ENCODE results near the gene INTS4. TPM values are rescaled to one million over a fixed set of nuclear protein-coding genes. Genes with fewer than 3 reads are reported as not detected.
"Not testable (repeated sequence)": the region's sequence is repeated elsewhere in the genome, so short reads cannot be mapped to it uniquely, and the experiment has no call there.

The INTS4 gene
- total and polyA plus RNA-seq, 5 experiments from 2014 or later = 36.1 to 77.1 (median 42.7) TPM

DNA sequence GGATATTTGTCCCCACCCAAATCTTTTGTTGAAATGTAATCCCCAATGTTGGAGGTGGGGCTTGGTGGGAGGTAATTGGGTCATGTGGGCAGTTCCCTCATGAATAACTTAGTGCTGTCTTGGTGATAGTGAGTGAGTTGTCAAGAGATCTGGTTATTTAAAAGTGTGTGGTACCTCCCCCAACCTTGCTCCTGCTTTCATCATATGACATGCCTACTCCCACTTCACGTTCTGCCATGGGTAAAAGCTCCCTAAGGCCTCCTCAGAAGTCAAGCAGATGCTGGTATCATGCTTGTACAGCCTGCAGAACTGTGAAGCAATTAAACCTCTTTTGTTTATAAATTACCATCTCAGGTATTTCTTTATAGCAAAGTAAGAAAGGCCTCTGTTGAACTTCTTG lies 143.0 kb downstream of the INTS4 start:
- POLR2A ChIA-PET = no interaction called here
- no peak for DNase-seq
- no peak for ATAC-seq
- peaks cover 0 to 27% (median 8%) of the 10 kb centered on the region in 9 donors for H3K9me3 Mint-ChIP-seq
- H3K36me3 Mint-ChIP-seq = peaks cover 17 to 68% (median 64%) of the 10 kb centered on the region in 3 donors
- no peaks in the 10 kb centered on the region for H3K4me1 Mint-ChIP-seq
- H3K4me3 Mint-ChIP-seq = no peak overlapping the region
- H3K27me3 Mint-ChIP-seq = no peaks in the 10 kb centered on the region
- no peak overlapping the region for H3K27ac Mint-ChIP-seq

DNA sequence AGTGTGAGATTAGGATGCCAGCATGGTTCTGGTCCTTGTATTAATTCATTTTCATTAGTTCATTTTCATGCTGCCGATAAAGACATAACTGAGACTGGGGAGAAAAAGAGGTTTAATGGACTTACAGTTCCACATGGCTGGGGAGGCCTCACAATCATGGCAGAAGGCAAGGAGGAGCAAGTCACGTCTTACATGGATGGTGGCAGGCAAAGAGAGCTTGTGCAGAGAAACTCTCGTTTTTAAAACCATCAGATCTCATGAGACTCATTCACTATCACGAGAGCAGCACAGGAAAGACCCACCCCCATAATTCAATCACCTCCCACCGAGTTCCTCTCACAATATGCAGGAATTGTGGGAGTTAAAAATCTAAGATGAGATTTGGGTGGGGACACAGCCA lies 150.8 kb downstream of the INTS4 start:
- peaks cover 32 to 64% (median 61%) of the 10 kb centered on the region in 3 donors for H3K36me3 Mint-ChIP-seq
- POLR2A ChIA-PET, H3K4me3 Mint-ChIP-seq, DNase-seq, H3K27me3 Mint-ChIP-seq, H3K27ac Mint-ChIP-seq, H3K4me1 Mint-ChIP-seq, ATAC-seq: not testable (repeated sequence)
- peaks cover 9 to 31% (median 21%) of the 10 kb centered on the region in 9 donors for H3K9me3 Mint-ChIP-seq

DNA sequence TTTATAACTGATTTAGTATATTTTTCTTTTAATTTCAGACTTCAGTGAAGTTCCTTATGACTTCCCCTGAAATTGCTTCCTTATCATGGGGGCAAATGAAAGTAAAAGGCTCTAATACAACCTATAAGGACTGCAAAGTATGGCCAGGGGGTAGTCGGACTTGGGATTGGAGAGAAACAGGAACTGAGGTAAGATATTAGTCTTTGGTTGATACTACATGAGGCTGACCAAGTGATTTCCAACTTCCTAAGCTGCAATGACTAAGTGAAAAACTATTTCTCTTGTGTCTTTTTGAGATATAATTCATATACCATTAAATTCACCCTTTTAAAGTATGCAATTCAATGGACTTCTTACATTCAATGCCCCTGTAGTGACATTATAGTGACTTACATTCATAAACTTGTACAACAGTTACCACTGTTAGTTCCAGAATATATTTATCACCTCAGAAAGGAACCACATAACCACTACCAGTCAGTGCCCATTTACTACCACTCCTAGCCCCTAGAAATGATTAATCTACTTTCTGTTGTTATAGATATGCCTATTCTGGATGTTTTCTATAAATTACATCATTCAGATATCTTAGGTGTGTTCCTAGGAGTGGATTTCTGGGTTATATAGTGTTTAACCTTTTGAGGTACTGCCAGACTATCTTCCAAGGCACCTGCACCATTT lies 151.9 kb downstream of the INTS4 start:
- no peak overlapping the region for H3K4me3 Mint-ChIP-seq
- no peak for DNase-seq
- no peaks in the 10 kb centered on the region for H3K27me3 Mint-ChIP-seq
- ATAC-seq = no peak
- no peak overlapping the region for H3K27ac Mint-ChIP-seq
- H3K36me3 Mint-ChIP-seq = peaks cover 32 to 57% (median 50%) of the 10 kb centered on the region in 3 donors
- peaks cover 9 to 31% (median 21%) of the 10 kb centered on the region in 9 donors for H3K9me3 Mint-ChIP-seq
- H3K4me1 Mint-ChIP-seq = no peaks in the 10 kb centered on the region
- POLR2A ChIA-PET = no interaction called here

DNA sequence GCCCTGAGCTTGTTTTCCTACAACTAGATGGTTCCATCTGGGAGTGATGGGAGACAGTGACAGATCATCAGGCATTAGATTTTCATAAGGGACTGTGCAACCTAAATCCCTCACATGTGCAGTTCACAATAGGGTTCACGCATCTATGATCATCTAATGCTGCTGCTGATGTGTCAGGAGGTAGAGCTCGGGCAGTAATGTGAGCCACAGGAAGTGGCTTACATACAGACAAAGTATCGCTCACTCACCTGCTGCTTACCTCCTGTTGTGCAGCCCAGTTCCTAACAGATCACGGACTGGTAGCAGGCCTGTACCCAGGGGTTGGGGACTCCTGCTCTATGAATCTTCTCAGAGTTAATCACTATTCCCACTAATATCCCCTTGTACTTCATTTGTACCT lies 161.2 kb downstream of the INTS4 start:
- no peak overlapping the region for H3K4me3 Mint-ChIP-seq
- ATAC-seq (no peak), DNase-seq (no peak)
- peaks cover 1 to 7% (median 4%) of the 10 kb centered on the region in 4 donors for H3K4me1 Mint-ChIP-seq
- peaks cover 0 to 4% (median 0%) of the 10 kb centered on the region in 9 donors for H3K9me3 Mint-ChIP-seq
- H3K27me3 Mint-ChIP-seq = no peaks in the 10 kb centered on the region
- POLR2A ChIA-PET = interaction anchor here (0.7 kb wide), 1 partner anchor 14 kb away, joined by 3 read pairs; the partner anchor contains the start of gene RSF1
- H3K36me3 Mint-ChIP-seq = peaks cover 0 to 5% (median 0%) of the 10 kb centered on the region in 3 donors
- no peak overlapping the region for H3K27ac Mint-ChIP-seq

DNA sequence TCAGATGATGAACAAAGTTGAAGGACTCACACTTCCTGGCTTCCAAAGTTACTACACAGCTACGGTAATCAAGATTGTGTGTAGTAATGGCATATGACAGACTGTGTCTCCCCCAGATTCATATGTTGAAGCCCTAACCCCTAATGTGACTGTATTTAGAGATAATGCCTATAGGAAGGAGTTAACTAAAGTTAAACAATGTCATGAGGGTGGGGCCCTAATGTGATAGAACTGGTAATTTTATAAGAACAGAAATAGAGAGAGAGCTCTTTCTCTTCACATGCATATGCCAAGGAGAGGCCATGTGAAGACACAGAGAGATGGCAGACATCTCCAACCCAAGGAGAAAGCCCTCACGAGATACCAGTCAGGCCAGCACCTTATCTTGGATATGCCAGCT lies 165.5 kb downstream of the INTS4 start:
- H3K36me3 Mint-ChIP-seq = peaks cover 0 to 5% (median 0%) of the 10 kb centered on the region in 3 donors
- POLR2A ChIA-PET = no interaction called here
- ATAC-seq (no peak), DNase-seq (no peak)
- no peaks in the 10 kb centered on the region for H3K27me3 Mint-ChIP-seq
- H3K9me3 Mint-ChIP-seq = peaks cover 0 to 4% (median 0%) of the 10 kb centered on the region in 9 donors
- H3K4me3 Mint-ChIP-seq = no peak overlapping the region
- no peak overlapping the region for H3K27ac Mint-ChIP-seq
- H3K4me1 Mint-ChIP-seq = peaks cover 1 to 7% (median 4%) of the 10 kb centered on the region in 4 donors

Other genes with a start within 250 kb of the INTS4 start
- 100 to 1,000 TPM; 107 to 112 TPM for gene RSF1, start 173.9 kb downstream of the INTS4 start, total RNA-seq
- 10 to 100 TPM; 30.6 to 33.0 (median 32.5) TPM for gene RSF1, start 173.9 kb downstream of the INTS4 start, polyA plus RNA-seq
- 1 to 10 TPM; 5.2 to 6.4 TPM for gene AAMDC, start 173.5 kb downstream of the INTS4 start, total RNA-seq
- gene AAMDC, start 173.5 kb downstream of the INTS4 start, polyA plus RNA-seq = 10 to 100 TPM; 18.3 to 31.5 (median 25.0) TPM
- gene KCTD14, start 28.6 kb upstream of the INTS4 start, total RNA-seq = under 1 TPM in 1 of 2 experiments, not detected in 1; 0.36 TPM
- gene KCTD14, start 28.6 kb upstream of the INTS4 start, polyA plus RNA-seq = under 1 TPM in 2 of 3 donors, not detected in 1; 0.13 to 0.33 TPM
- gene THRSP, start 69.2 kb upstream of the INTS4 start, total RNA-seq = not detected
- not detected for gene THRSP, start 69.2 kb upstream of the INTS4 start, polyA plus RNA-seq
- gene NDUFC2, start 85.2 kb upstream of the INTS4 start, total RNA-seq = 10 to 100 TPM; 71.4 to 77.7 TPM
- gene NDUFC2, start 85.2 kb upstream of the INTS4 start, polyA plus RNA-seq = 100 to 1,000 TPM; 158 to 206 (median 163) TPM
- 10 to 100 TPM; 37.4 to 40.3 TPM for gene ALG8, start 145.0 kb upstream of the INTS4 start, total RNA-seq
- gene ALG8, start 145.0 kb upstream of the INTS4 start, polyA plus RNA-seq = 10 to 100 TPM; 54.6 to 65.0 (median 64.4) TPM
- 1 to 10 TPM; 5.1 to 6.1 TPM for gene KCTD21, start 194.0 kb upstream of the INTS4 start, total RNA-seq
- gene KCTD21, start 194.0 kb upstream of the INTS4 start, polyA plus RNA-seq = 1 to 10 TPM in 1 of 3 donors, under 1 TPM in 2; 0.08 to 2.5 (median 0.94) TPM
- gene USP35, start 194.3 kb upstream of the INTS4 start, total RNA-seq = 10 to 100 TPM; 11.4 to 12.4 TPM
- gene USP35, start 194.3 kb upstream of the INTS4 start, polyA plus RNA-seq = 1 to 10 TPM in 2 of 3 donors, under 1 TPM in 1; 0.76 to 1.5 (median 1.5) TPM

Data from naive thymus-derived CD8-positive, alpha-beta T cell (primary cell).